Right lung (tissue), 5 donors: ENCODE measurements around the gene PMVK. TPM values are rescaled to one million over a fixed set of nuclear protein-coding genes. Genes with fewer than 3 reads are reported as not detected.
A peak's percentile ranks its signal among the peaks of the same experiment; 100 is the strongest.
"Not testable (repeated sequence)": the region's sequence is repeated elsewhere in the genome, so short reads cannot be mapped to it uniquely, and the experiment has no call there.

Experiments used
- DNase-seq, 2 donors: peaks; one replicate each; pipeline ENCODE4 v3.0.0-alpha.2; 2013
- polyA plus RNA-seq, 5 donors: library from polyadenylated mRNA; unstranded; fragments of 120-200 nt; gene quantifications; one replicate each; pipeline versions ENCODE4 v1.2.1 to v1.2.3, GENCODE V29; 2013; ENCODE audit warnings: inconsistent platforms in 1 of 5, low replicate concordance in 1 of 5; ENCODE audit not compliant: insufficient read length in 5 of 5, insufficient read depth in 1 of 5

Gene PMVK
- polyA plus RNA-seq, 5 donors: 26.2 to 39.4 (median 29.5) TPM

GRCh38 chr1:154926201-154926600, 10.3 kb downstream of the PMVK start:
- DNase-seq: no peak

- DNase-seq: no peak
These were observed 11.0 kb downstream of the PMVK start for GRCh38 chr1:154925335-154926170.

- no peak for DNase-seq
These were observed 12.8 kb downstream of the PMVK start for GRCh38 chr1:154923695-154924094.

GRCh38 chr1:154913273-154913672, 23.2 kb downstream of the PMVK start:
- DNase-seq: no peak

- DNase-seq: no peak
These were observed 23.8 kb downstream of the PMVK start for GRCh38 chr1:154912755-154913154.

- DNase-seq: no peak
These were observed 24.6 kb downstream of the PMVK start for GRCh38 chr1:154911691-154912550.

GRCh38 chr1:154910851-154911250, 25.7 kb downstream of the PMVK start:
- DNase-seq: no peak

GRCh38 chr1:154908937-154909336, 27.6 kb downstream of the PMVK start:
- DNase-seq: no peak

GRCh38 chr1:154908129-154908528, 28.4 kb downstream of the PMVK start:
- DNase-seq: not testable (repeated sequence)

- DNase-seq: no peak
These were observed 29.9 kb downstream of the PMVK start for GRCh38 chr1:154906621-154907081.

- DNase-seq: no peak
These were observed 33.5 kb downstream of the PMVK start for GRCh38 chr1:154902938-154903566.

- DNase-seq: no peak
These were observed 34.9 kb downstream of the PMVK start for GRCh38 chr1:154901591-154901990.

- no peak for DNase-seq
These were observed 37.5 kb downstream of the PMVK start for GRCh38 chr1:154899041-154899440.

GRCh38 chr1:154896771-154897286, 39.7 kb downstream of the PMVK start:
- no peak for DNase-seq

GRCh38 chr1:154895798-154896197, 40.7 kb downstream of the PMVK start:
- no peak for DNase-seq

GRCh38 chr1:154891452-154891851, 45.1 kb downstream of the PMVK start:
- no peak for DNase-seq

GRCh38 chr1:154888757-154889156, 47.8 kb downstream of the PMVK start:
- DNase-seq: no peak

- DNase-seq: no peak
These were observed 50.1 kb downstream of the PMVK start for GRCh38 chr1:154886281-154887015.

GRCh38 chr1:154884869-154885701, 51.4 kb downstream of the PMVK start:
- peak; percentile 60 to 65 for DNase-seq
